Skeletal muscle tissue (tissue), 4 donors: ENCODE results near the gene ELN. TPM values are rescaled to one million over a fixed set of nuclear protein-coding genes. Genes with fewer than 3 reads are reported as not detected.

Source experiments
- H3K27ac ChIP-seq: one replicate; pipeline ENCODE4 v1.7.0; 2013; ENCODE audit warnings: mild to moderate bottlenecking, low read depth, low read length, inconsistent platforms
- H3K27me3 ChIP-seq, 3 donors: one replicate each; pipeline ENCODE4 v1.7.0; 2013; ENCODE audit warnings: low read length in 3 of 3; ENCODE audit not compliant: control insufficient read depth in 3 of 3, insufficient read depth in 3 of 3
- H3K36me3 ChIP-seq, 3 donors: one replicate each; pipeline ENCODE4 v1.7.0; 2013; ENCODE audit warnings: low read length in 3 of 3; ENCODE audit not compliant: control insufficient read depth in 3 of 3, insufficient read depth in 3 of 3
- H3K4me1 ChIP-seq, 3 donors: one replicate each; pipeline ENCODE4 v1.7.0; 2013; ENCODE audit warnings: low read length in 3 of 3, mild to moderate bottlenecking in 3 of 3; ENCODE audit not compliant: control insufficient read depth in 3 of 3, insufficient read depth in 3 of 3
- H3K4me3 ChIP-seq, 3 donors: one replicate each; pipeline ENCODE4 v1.7.0; 2013; ENCODE audit warnings: low read length in 3 of 3
- H3K9ac ChIP-seq, 3 donors: one replicate each; pipeline ENCODE4 v1.7.0; 2013; ENCODE audit warnings: low read length in 3 of 3, mild to moderate bottlenecking in 3 of 3, moderate library complexity in 2 of 3, low read depth in 1 of 3
- H3K9me3 ChIP-seq, 3 donors: one replicate each; pipeline ENCODE4 v1.7.0; 2013; ENCODE audit warnings: low read length in 3 of 3; ENCODE audit not compliant: control insufficient read depth in 3 of 3
- total RNA-seq: library from RNA; depleted of rRNA; stranded (reverse); fragments of >200 nt; gene quantifications from one replicate; pipeline ENCODE4 v1.2.3, GENCODE V29; 2014
- donor health status: Osteomylitis.

The ELN gene
- total RNA-seq, 1 donor from 2014 or later, result 107 TPM

GRCh38 chr7:74028321-74028838 lies 407 bp downstream of the ELN start:
- peaks cover 4 to 15% (median 14%) of the 10 kb centered on the region in 3 donors for H3K27me3 ChIP-seq
- no peaks in the 10 kb centered on the region for H3K36me3 ChIP-seq
- peaks cover 45 to 55% (median 54%) of the 10 kb centered on the region in 3 donors for H3K4me1 ChIP-seq
- peak overlapping the region; percentile 60 to 85 (median 77) for H3K4me3 ChIP-seq
- peak overlapping the region; percentile 59 to 74 (median 61) for H3K9ac ChIP-seq
- H3K9me3 ChIP-seq, result no peaks in the 10 kb centered on the region
- H3K27ac ChIP-seq, result peak overlapping the region; percentile 58

GRCh38 chr7:74029089-74029785 lies 1.3 kb downstream of the ELN start:
- Histone ChIP-seq H3K9me3 (no peaks in the 10 kb centered on the region), H3K4me1 (peaks cover 48 to 57% (median 56%) of the 10 kb centered on the region in 3 donors), H3K27me3 (peaks cover 4 to 15% (median 14%) of the 10 kb centered on the region in 3 donors), H3K9ac (peak overlapping the region in 2 of 3 donors; percentile 54 to 74), H3K4me3 (peak overlapping the region; percentile 60 to 85 (median 77)), H3K36me3 (no peaks in the 10 kb centered on the region), H3K27ac (no peak overlapping the region)

GRCh38 chr7:74029991-74030415 lies 2.0 kb downstream of the ELN start:
- Histone ChIP-seq H3K27me3 (peaks cover 4 to 14% (median 14%) of the 10 kb centered on the region in 3 donors), H3K9me3 (no peaks in the 10 kb centered on the region), H3K27ac (no peak overlapping the region), H3K9ac (peak overlapping the region in 2 of 3 donors; percentile 54 to 66), H3K36me3 (no peaks in the 10 kb centered on the region), H3K4me1 (peaks cover 49 to 59% (median 58%) of the 10 kb centered on the region in 3 donors), H3K4me3 (peak overlapping the region; percentile 60 to 85 (median 77))

GRCh38 chr7:74030861-74031260 lies 2.9 kb downstream of the ELN start:
- Histone ChIP-seq H3K9ac (peak overlapping the region; percentile 5 to 33 (median 29)), H3K4me3 (peak overlapping the region in 1 of 3 donors; percentile 22), H3K9me3 (no peaks in the 10 kb centered on the region), H3K27ac (peak overlapping the region; percentile 1), H3K36me3 (peaks cover 0 to 3% (median 0%) of the 10 kb centered on the region in 3 donors), H3K4me1 (peaks cover 49 to 59% (median 58%) of the 10 kb centered on the region in 3 donors), H3K27me3 (peaks cover 4 to 12% (median 11%) of the 10 kb centered on the region in 3 donors)

- H3K36me3 ChIP-seq, result peaks cover 0 to 3% (median 0%) of the 10 kb centered on the region in 3 donors
- H3K9ac ChIP-seq, result peak overlapping the region in 2 of 3 donors; percentile 20 to 25
- no peak overlapping the region for H3K4me3 ChIP-seq
- no peaks in the 10 kb centered on the region for H3K9me3 ChIP-seq
- peaks cover 4 to 11% (median 8%) of the 10 kb centered on the region in 3 donors for H3K27me3 ChIP-seq
- peaks cover 44 to 56% (median 54%) of the 10 kb centered on the region in 3 donors for H3K4me1 ChIP-seq
- H3K27ac ChIP-seq, result peak overlapping the region; percentile 46
Observed at GRCh38 chr7:74031403-74032190, 3.6 kb downstream of the ELN start.

GRCh38 chr7:74032191-74032490 lies 4.2 kb downstream of the ELN start:
- Histone ChIP-seq H3K9me3 (no peaks in the 10 kb centered on the region), H3K27ac (peak overlapping the region; percentile 46), H3K4me1 (peaks cover 39 to 50% (median 48%) of the 10 kb centered on the region in 3 donors), H3K9ac (peak overlapping the region in 2 of 3 donors; percentile 20 to 25), H3K27me3 (peaks cover 4 to 11% (median 8%) of the 10 kb centered on the region in 3 donors), H3K4me3 (no peak overlapping the region), H3K36me3 (peaks cover 0 to 3% (median 0%) of the 10 kb centered on the region in 3 donors)

GRCh38 chr7:74032624-74033371 lies 4.8 kb downstream of the ELN start:
- Histone ChIP-seq H3K27ac (peak overlapping the region; percentile 67), H3K4me3 (peak overlapping the region in 1 of 3 donors; percentile 5), H3K36me3 (peaks cover 0 to 3% (median 0%) of the 10 kb centered on the region in 3 donors), H3K27me3 (peaks cover 4 to 11% (median 8%) of the 10 kb centered on the region in 3 donors), H3K9me3 (no peaks in the 10 kb centered on the region), H3K9ac (peak overlapping the region in 1 of 3 donors; percentile 25), H3K4me1 (peaks cover 44 to 53% (median 52%) of the 10 kb centered on the region in 3 donors)

GRCh38 chr7:74033372-74034311 lies 5.7 kb downstream of the ELN start:
- no peak overlapping the region for H3K9ac ChIP-seq
- H3K27me3 ChIP-seq, result peaks cover 2 to 5% (median 4%) of the 10 kb centered on the region in 3 donors
- peak overlapping the region in 2 of 3 donors; percentile 23 to 41 for H3K4me3 ChIP-seq
- peak overlapping the region; percentile 67 for H3K27ac ChIP-seq
- H3K4me1 ChIP-seq, result peaks cover 52 to 55% (median 54%) of the 10 kb centered on the region in 3 donors
- no peaks in the 10 kb centered on the region for H3K9me3 ChIP-seq
- peaks cover 0 to 3% (median 0%) of the 10 kb centered on the region in 3 donors for H3K36me3 ChIP-seq
